HFF-Myc (cell line): ENCODE measurements around the gene TBC1D22A.

Source experiments
- DNase-seq: peaks from one replicate; pipeline ENCODE4 v3.0.0-alpha.2; 2011; ENCODE audit warnings: low read depth; ENCODE audit errors: extremely low read depth
- H3K4me3 ChIP-seq: replicated peaks from 2 replicates; pipeline ENCODE4 v1.5.1; 2011; ENCODE audit warnings: low read depth, mild to moderate bottlenecking, control low read depth, low read length
- CTCF ChIP-seq: IDR thresholded peaks from 2 replicates; pipeline ENCODE4 v1.5.1; 2012; ENCODE audit warnings: mild to moderate bottlenecking, low read depth, low read length, control low read depth; ENCODE audit errors: missing control alignments

Gene TBC1D22A

GRCh38 chr22:46758121-46758520 lies 4.3 kb upstream of the TBC1D22A start:
- TF ChIP-seq CTCF = no peak
- H3K4me3 ChIP-seq = no peak overlapping the region
- DNase-seq = no peak

- peak; percentile 79 for TF ChIP-seq CTCF
- H3K4me3 ChIP-seq = no peak overlapping the region
- no peak for DNase-seq
Observed at GRCh38 chr22:46758867-46759290, 3.6 kb upstream of the TBC1D22A start.

GRCh38 chr22:46761017-46761416 lies 1.4 kb upstream of the TBC1D22A start:
- DNase-seq = no peak
- TF ChIP-seq CTCF = no peak
- peak overlapping the region; percentile 100 for H3K4me3 ChIP-seq

GRCh38 chr22:46761539-46762237 lies 762 bp upstream of the TBC1D22A start:
- DNase-seq = no peak
- H3K4me3 ChIP-seq = peak overlapping the region; percentile 100
- TF ChIP-seq CTCF = no peak

GRCh38 chr22:46763051-46763705 lies 728 bp downstream of the TBC1D22A start:
- no peak for TF ChIP-seq CTCF
- DNase-seq = no peak
- H3K4me3 ChIP-seq = peak overlapping the region; percentile 100

GRCh38 chr22:46764140-46764680 lies 1.8 kb downstream of the TBC1D22A start:
- H3K4me3 ChIP-seq = no peak overlapping the region
- DNase-seq = no peak

More at GRCh38 chr22:46764140-46764680, 1.8 kb downstream of the TBC1D22A start:
- no peak for TF ChIP-seq CTCF
